WTC11 (cell line): Measurements from ENCODE around the gene ELMO3. TPM values are rescaled to one million over a fixed set of nuclear protein-coding genes. Genes with fewer than 3 reads are reported as not detected.
A peak's percentile ranks its signal among the peaks of the same experiment; 100 is the strongest.

Experiments
- ATAC-seq: fragments of 200-7000 bp; cut with Tn5 transposase; 2 replicates; pipeline ENCODE4 v1.10.0; 2021; ENCODE audit warnings: mild to moderate bottlenecking, moderate library complexity
- CTCF ChIA-PET: fragments of 300-600 bp; sonication (Branson Sonifier 250); formaldehyde crosslinking; loops from one replicate; lab custom pipeline; 2021; ENCODE audit warnings: antibody characterized with exemption; lab: Charles Lee
- POLR2A ChIA-PET: fragments of 350-600 bp; sonication (Branson Sonifier 250); formaldehyde crosslinking; loops from one replicate; lab custom pipeline; 2021; ENCODE audit warnings: antibody characterized with exemption; lab: Charles Lee
- DNase-seq: peaks from one replicate; pipeline ENCODE4 v3.0.0; 2021; ENCODE audit warnings: low spot score
- H3K27ac Mint-ChIP-seq: 2 replicates; pipeline ENCODE4 v1.8.0; 2021; ENCODE audit warnings: mixed read lengths
- H3K27me3 Mint-ChIP-seq: 2 replicates; pipeline ENCODE4 v1.8.0; 2021; ENCODE audit warnings: low read depth, mild to moderate bottlenecking, moderate library complexity, mixed read lengths
- H3K36me3 Mint-ChIP-seq: 2 replicates; pipeline ENCODE4 v1.8.0; 2021; ENCODE audit warnings: mixed read lengths
- H3K4me1 Mint-ChIP-seq: 2 replicates; pipeline ENCODE4 v1.8.0; 2022; ENCODE audit warnings: mixed read lengths
- H3K4me3 Mint-ChIP-seq: 2 replicates; pipeline ENCODE4 v1.8.0; 2021; ENCODE audit warnings: mild to moderate bottlenecking, moderate library complexity, mixed read lengths
- H3K9me3 Mint-ChIP-seq: 2 replicates; pipeline ENCODE4 v1.8.0; 2021; ENCODE audit warnings: mixed read lengths
- ARID4B ChIP-seq: sonication (generic); formaldehyde crosslinking; IDR thresholded peaks from 2 replicates; pipeline ENCODE4 v1.8.0; 2023; ENCODE audit warnings: missing genetic modification reagents, mild to moderate bottlenecking, borderline replicate concordance
- ATF1 ChIP-seq: sonication (generic); formaldehyde crosslinking; IDR thresholded peaks from 2 replicates; pipeline ENCODE4 v1.8.1; 2023; ENCODE audit warnings: mild to moderate bottlenecking, moderate library complexity, missing genetic modification reagents
- CREB1 ChIP-seq: sonication (generic); formaldehyde crosslinking; IDR thresholded peaks from 2 replicates; pipeline ENCODE4 v1.8.0; 2023; ENCODE audit warnings: mild to moderate bottlenecking, missing genetic modification reagents
- E2F1 ChIP-seq: sonication (generic); formaldehyde crosslinking; IDR thresholded peaks from 2 replicates; pipeline ENCODE4 v1.8.0; 2022; ENCODE audit warnings: mild to moderate bottlenecking, missing genetic modification reagents
- ELF4 ChIP-seq: sonication (generic); formaldehyde crosslinking; IDR thresholded peaks from 2 replicates; pipeline ENCODE4 v1.8.1; 2022; ENCODE audit warnings: low read depth, mild to moderate bottlenecking, moderate library complexity, missing genetic modification reagents
- EMX1 ChIP-seq: fragments of 250-450 bp; sonication (Bioruptor Pico); IDR thresholded peaks from 2 replicates; pipeline ENCODE4 v1.8.0; 2021; ENCODE audit warnings: mild to moderate bottlenecking
- ESRRA ChIP-seq: sonication (generic); formaldehyde crosslinking; IDR thresholded peaks from 2 replicates; pipeline ENCODE4 v1.8.1; 2022; ENCODE audit warnings: mild to moderate bottlenecking, missing genetic modification reagents, borderline replicate concordance
- ETV6 ChIP-seq: sonication (generic); formaldehyde crosslinking; IDR thresholded peaks from 2 replicates; pipeline ENCODE4 v1.8.1; 2022; ENCODE audit warnings: mild to moderate bottlenecking, missing genetic modification reagents
- GABPB1 ChIP-seq: sonication (generic); formaldehyde crosslinking; IDR thresholded peaks from 2 replicates; pipeline ENCODE4 v1.8.1; 2023; ENCODE audit warnings: mild to moderate bottlenecking, missing genetic modification reagents
- GRHL2 ChIP-seq: fragments of 250-450 bp; sonication (Bioruptor Pico); IDR thresholded peaks from 2 replicates; pipeline ENCODE4 v1.8.0; 2022; ENCODE audit warnings: mild to moderate bottlenecking, moderate library complexity; ENCODE audit not compliant: insufficient replicate concordance, severe bottlenecking
- IRF2 ChIP-seq: sonication (generic); formaldehyde crosslinking; IDR thresholded peaks from 2 replicates; pipeline ENCODE4 v1.8.0; 2022; ENCODE audit warnings: low read depth, missing genetic modification reagents, borderline replicate concordance
- JAZF1 ChIP-seq: fragments of 250-450 bp; sonication (Bioruptor Pico); IDR thresholded peaks from 2 replicates; pipeline ENCODE4 v1.9.0; 2021; ENCODE audit warnings: moderate library complexity, mild to moderate bottlenecking, inconsistent platforms
- JUN ChIP-seq: sonication (generic); formaldehyde crosslinking; IDR thresholded peaks from 2 replicates; pipeline ENCODE4 v1.8.0; 2023; ENCODE audit warnings: mild to moderate bottlenecking, missing genetic modification reagents
- MAX ChIP-seq: sonication (generic); formaldehyde crosslinking; IDR thresholded peaks from 2 replicates; pipeline ENCODE4 v1.8.0; 2022; ENCODE audit warnings: mild to moderate bottlenecking, missing genetic modification reagents
- MYBL2 ChIP-seq: sonication (generic); formaldehyde crosslinking; IDR thresholded peaks from 2 replicates; pipeline ENCODE4 v1.8.1; 2023; ENCODE audit warnings: mild to moderate bottlenecking, moderate library complexity, missing genetic modification reagents
- NR3C1 ChIP-seq: sonication (generic); formaldehyde crosslinking; conservative IDR thresholded peaks from 2 replicates; pipeline ENCODE4 v1.8.1; 2023; ENCODE audit warnings: low read depth, mild to moderate bottlenecking, missing genetic modification reagents
- RORB ChIP-seq: fragments of 250-450 bp; sonication (Bioruptor Pico); IDR thresholded peaks from 2 replicates; pipeline ENCODE4 v1.9.0; 2021; ENCODE audit warnings: mild to moderate bottlenecking
- SOX15 ChIP-seq: fragments of 250-450 bp; sonication (Bioruptor Pico); IDR thresholded peaks from 2 replicates; pipeline ENCODE4 v1.9.0; 2021; ENCODE audit warnings: mild to moderate bottlenecking
- SP1 ChIP-seq: sonication (generic); formaldehyde crosslinking; conservative IDR thresholded peaks from 2 replicates; pipeline ENCODE4 v1.8.1; 2022; ENCODE audit warnings: missing genetic modification reagents
- TEAD1 ChIP-seq: sonication (generic); formaldehyde crosslinking; IDR thresholded peaks from 2 replicates; pipeline ENCODE4 v1.8.0; 2022; ENCODE audit warnings: mild to moderate bottlenecking, missing genetic modification reagents
- TEAD4 ChIP-seq: sonication (generic); formaldehyde crosslinking; IDR thresholded peaks from 2 replicates; pipeline ENCODE4 v1.8.0; 2022; ENCODE audit warnings: mild to moderate bottlenecking, missing genetic modification reagents
- ZMAT4 ChIP-seq: fragments of 250-450 bp; sonication (Bioruptor Pico); IDR thresholded peaks from 2 replicates; pipeline ENCODE4 v1.9.0; 2021; ENCODE audit warnings: mild to moderate bottlenecking
- ZNF138 ChIP-seq: sonication (generic); formaldehyde crosslinking; conservative IDR thresholded peaks from 2 replicates; pipeline ENCODE4 v1.8.1; 2022; ENCODE audit warnings: mild to moderate bottlenecking, moderate library complexity, missing genetic modification reagents
- ZNF232 ChIP-seq: sonication (generic); formaldehyde crosslinking; IDR thresholded peaks from 2 replicates; pipeline ENCODE4 v1.8.0; 2022; ENCODE audit warnings: mild to moderate bottlenecking, missing genetic modification reagents
- ZNF263 ChIP-seq: sonication (generic); formaldehyde crosslinking; IDR thresholded peaks from 2 replicates; pipeline ENCODE4 v1.8.1; 2022; ENCODE audit warnings: low read depth, mild to moderate bottlenecking, moderate library complexity, missing genetic modification reagents
- ZNF317 ChIP-seq: sonication (generic); formaldehyde crosslinking; IDR thresholded peaks from 2 replicates; pipeline ENCODE4 v1.8.1; 2023; ENCODE audit warnings: low read depth, mild to moderate bottlenecking, moderate library complexity, missing genetic modification reagents, borderline replicate concordance
- ZNF416 ChIP-seq: fragments of 250-450 bp; sonication (Bioruptor Pico); IDR thresholded peaks from 2 replicates; pipeline ENCODE4 v1.9.0; 2021; ENCODE audit warnings: mild to moderate bottlenecking, inconsistent platforms
- ZNF423 ChIP-seq: fragments of 250-450 bp; sonication (Bioruptor Pico); IDR thresholded peaks from 2 replicates; pipeline ENCODE4 v2.1.2; 2022; ENCODE audit warnings: mild to moderate bottlenecking, moderate library complexity
- ZSCAN18 ChIP-seq: fragments of 250-450 bp; sonication (Bioruptor Pico); IDR thresholded peaks from 2 replicates; pipeline ENCODE4 v2.1.2; 2022; ENCODE audit warnings: mild to moderate bottlenecking, moderate library complexity
- total RNA-seq: library from RNA; stranded (reverse); gene quantifications from 3 replicates; pipeline ENCODE4 v1.2.3, GENCODE V29; 2021
- TF ChIP-seq, protein P1 (sequence below): sonication (generic); formaldehyde crosslinking; IDR thresholded peaks from 2 replicates; pipeline ENCODE4 v1.8.0; 2022; ENCODE audit warnings: mild to moderate bottlenecking, missing genetic modification reagents

Gene ELMO3
- total RNA-seq, 1 experiment from 2014 or later, result 13.6 TPM

DNA sequence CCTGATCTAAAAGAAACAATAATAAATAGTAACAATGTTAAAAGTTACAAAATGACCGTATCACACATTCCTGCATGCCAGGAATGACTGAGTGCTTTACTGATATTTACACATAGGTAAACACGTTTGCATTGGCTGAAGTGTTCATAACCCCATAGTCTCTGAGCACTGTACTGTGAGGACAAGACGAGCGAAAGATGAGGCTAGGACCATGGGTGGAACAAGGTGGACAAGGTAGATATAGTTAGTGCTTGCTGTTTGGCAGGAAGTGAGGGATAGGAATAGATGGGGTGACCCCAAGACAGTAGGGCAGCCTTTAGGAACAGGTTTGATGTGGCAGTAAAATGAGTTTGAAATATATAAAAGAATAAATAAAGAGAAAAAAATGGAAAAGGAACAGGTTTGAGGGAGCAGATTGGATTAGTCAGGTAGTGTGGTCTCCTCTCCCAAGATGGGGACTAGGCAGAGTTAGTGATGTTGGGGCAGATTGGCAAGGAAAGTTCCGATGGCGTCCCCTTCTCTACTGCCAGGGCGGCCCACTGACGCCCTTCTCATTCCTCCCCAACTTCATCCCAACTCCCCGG, 7.4 kb upstream of the ELMO3 start (continued):
- TF ChIP-seq ARID4B (CRISPR knock-in tag), result no peak

DNA sequence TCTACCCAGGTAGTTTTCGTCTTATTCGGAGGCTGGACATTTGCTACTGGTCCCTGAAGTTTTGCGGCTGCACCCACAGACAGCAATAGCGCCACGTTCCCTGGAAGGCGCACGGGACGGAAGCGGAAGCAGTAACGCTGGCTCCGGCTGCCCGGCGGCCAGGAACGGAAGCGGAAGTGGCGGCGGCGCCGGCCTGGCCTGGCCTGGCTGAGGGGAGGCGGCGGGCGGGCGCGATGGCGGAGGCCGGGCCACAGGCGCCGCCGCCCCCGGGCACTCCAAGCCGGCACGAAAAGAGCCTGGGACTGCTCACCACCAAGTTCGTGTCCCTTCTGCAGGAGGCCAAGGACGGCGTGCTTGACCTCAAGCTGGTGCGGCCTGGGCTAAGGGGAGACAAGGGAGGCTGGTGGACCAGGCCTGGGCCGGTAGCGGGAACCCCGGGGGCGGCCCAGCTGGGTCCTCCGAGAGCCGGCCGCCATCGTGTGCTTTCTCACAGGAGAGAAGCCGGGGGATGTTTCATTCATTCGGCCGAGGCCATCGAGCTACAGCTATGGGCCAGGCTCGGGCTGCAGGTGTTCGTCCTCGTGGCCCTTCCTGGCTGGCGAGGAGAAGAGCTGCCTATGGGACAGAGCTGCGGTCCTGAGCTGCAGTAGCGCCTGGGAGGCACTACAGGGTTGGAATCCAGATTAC, 6.8 kb upstream of the ELMO3 start, which contains the start of gene E2F4:
TSS of gene E2F4 (plus strand) at position 161 of the 687 bp plus-strand sequence. CDS start at position 234, 73 bp downstream.
- CTCF ChIA-PET, result interaction anchor here (0.6 to 1.5 kb wide), 7 partner anchors 19 to 281 kb away, joined by 3 to 6 read pairs (median 3); partner anchors contain the start of genes B3GNT9, CES3 and TMEM208
- H3K4me3 Mint-ChIP-seq, result peak within 1 kb of the TSS; percentile 87
- TF ChIP-seq SOX15 (CRISPR knock-in tag) (no peak), MYBL2 (CRISPR knock-in tag) (no peak), ELF4 (CRISPR knock-in tag) (no peak), E2F1 (CRISPR knock-in tag) (no peak), ZNF138 (CRISPR knock-in tag) (no peak), GRHL2 (no peak), ZNF423 (no peak), SP1 (CRISPR knock-in tag) (peak; percentile 60), ZNF416 (CRISPR knock-in tag) (no peak), ZSCAN18 (CRISPR knock-in tag) (no peak), CREB1 (CRISPR knock-in tag) (no peak), JUN (CRISPR knock-in tag) (no peak), TEAD1 (CRISPR knock-in tag) (no peak; the same call in 1 of the 2 replicates), ZNF317 (CRISPR knock-in tag) (no peak), ETV6 (peak; percentile 80), ZNF263 (CRISPR knock-in tag) (no peak), ATF1 (CRISPR knock-in tag) (no peak), JAZF1 (CRISPR knock-in tag) (no peak), MAX (no peak; the same call in 1 of the 2 replicates), NR3C1 (CRISPR knock-in tag) (no peak), GABPB1 (CRISPR knock-in tag) (peak; percentile 69; the same call in 1 of the 2 replicates), TEAD4 (CRISPR knock-in tag) (no peak), ZNF232 (CRISPR knock-in tag) (no peak), RORB (CRISPR knock-in tag) (no peak), ESRRA (no peak), ZMAT4 (CRISPR knock-in tag) (0 out of 2 replicates have a peak, but pooled peaks have one; percentile 33), IRF2 (CRISPR knock-in tag) (no peak), EMX1 (CRISPR knock-in tag) (no peak)
- TF ChIP-seq, protein P1, sequence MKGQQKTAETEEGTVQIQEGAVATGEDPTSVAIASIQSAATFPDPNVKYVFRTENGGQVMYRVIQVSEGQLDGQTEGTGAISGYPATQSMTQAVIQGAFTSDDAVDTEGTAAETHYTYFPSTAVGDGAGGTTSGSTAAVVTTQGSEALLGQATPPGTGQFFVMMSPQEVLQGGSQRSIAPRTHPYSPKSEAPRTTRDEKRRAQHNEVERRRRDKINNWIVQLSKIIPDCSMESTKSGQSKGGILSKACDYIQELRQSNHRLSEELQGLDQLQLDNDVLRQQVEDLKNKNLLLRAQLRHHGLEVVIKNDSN (CRISPR knock-in tag), result no peak

More for the DNA sequence above, 6.8 kb upstream of the ELMO3 start, which contains the start of gene E2F4:
- no peaks in the 10 kb centered on the region for H3K27me3 Mint-ChIP-seq
- H3K4me1 Mint-ChIP-seq, result peaks cover 23% of the 10 kb centered on the region
- ATAC-seq (peak; percentile 93), DNase-seq (peak; percentile 86)
- H3K36me3 Mint-ChIP-seq, result peaks cover 35% of the 10 kb centered on the region
- POLR2A ChIA-PET, result no interaction called here
- H3K9me3 Mint-ChIP-seq, result no peaks in the 10 kb centered on the region
- peak within 1 kb of the TSS; percentile 63 for H3K27ac Mint-ChIP-seq
